Globus pallidus (tissue), 1 donor: ENCODE results near the gene TMEM233.

Experiments
- DNase-seq: peaks from one replicate; pipeline ENCODE4 v3.0.0-alpha.2; 2015; ENCODE audit warnings: low spot score

The TMEM233 gene

DNA sequence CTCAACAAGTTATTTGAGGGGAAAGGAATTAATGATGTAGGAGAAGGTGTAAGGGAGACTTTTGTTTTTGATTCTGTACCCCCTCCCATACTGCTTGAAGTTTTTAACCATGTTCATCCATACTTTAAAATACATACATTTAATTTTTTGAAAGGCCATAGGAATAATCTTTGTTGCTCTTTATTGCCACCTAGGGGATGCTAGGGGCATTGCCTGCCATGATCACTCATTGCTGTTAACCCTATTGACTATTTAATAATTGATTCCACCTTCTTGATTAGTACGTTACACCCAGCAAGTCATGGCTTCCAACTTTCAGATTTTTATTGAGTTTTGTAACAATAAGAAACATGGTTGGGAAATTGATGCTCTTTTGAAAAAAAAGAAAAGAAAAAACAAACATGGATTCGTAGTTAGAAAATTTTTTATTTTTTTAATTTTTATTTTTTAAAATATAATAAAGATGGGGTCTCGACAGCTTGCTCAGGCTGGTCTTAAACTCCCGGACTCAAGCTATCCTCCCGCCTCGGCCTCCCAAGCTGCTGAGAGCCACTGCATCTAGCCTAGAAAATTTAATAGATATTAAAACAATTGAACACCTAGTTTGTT, 65.8 kb downstream of the TMEM233 start:
- DNase-seq = no peak

DNA sequence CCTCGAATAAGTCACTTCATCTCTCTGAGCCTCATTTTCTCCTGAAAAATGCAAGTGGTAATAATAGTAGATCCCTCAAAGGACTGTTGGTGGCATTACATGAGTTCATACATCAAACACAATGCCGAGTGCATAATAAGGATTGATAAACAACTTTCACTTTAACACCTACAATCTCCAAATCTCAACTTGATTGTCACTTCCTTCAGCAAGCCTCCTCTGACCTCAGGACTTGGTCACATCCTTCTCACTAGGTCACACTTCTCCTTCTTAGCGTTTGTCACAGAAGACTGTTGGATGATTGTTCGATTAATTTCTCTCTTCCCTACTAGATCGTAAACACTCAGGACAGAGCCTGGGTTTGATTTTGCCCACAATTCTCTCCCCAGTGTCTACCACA, 66.5 kb downstream of the TMEM233 start:
- DNase-seq = no peak

- DNase-seq = no peak
These were observed 68.3 kb downstream of the TMEM233 start for GRCh38 chr12:119661882-119662281.

- DNase-seq = no peak
These were observed 71.1 kb downstream of the TMEM233 start for GRCh38 chr12:119664642-119665041.

DNA sequence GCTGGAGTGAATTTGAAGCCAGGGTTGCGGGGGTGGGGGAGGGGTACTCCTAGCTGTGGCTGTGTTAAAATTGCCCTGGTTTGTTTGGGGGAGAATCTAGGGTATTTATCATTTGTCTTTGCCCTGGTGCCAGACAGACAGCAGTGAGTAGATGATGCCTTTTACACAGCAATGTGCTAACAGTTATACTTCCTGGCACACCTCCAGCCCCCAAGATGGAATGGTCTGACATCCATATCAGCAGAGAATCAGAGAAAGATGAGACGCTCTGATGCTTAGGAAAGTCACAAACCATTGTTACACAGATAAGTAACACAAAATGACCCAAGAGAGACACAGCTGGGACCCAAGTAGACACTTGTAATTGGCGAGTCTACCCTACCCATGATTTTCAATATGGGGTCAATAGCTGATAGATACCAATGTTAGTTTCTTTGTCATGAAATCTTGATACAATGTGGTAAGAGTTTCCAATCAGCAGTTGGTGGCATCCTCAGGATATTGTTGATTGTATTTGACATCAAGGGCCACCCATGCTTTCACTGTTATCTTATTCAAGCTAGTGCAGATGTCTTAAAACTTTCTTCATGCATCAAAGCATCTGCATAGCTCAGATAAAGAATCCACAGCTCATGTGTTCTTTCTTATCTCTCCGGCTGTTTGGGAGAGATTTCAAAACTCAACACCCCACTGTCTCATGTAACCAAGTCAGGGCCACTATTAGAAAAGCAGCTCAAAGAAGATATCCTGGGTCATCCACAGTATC, 71.8 kb downstream of the TMEM233 start:
- no peak for DNase-seq

GRCh38 chr12:119666226-119666795, 72.7 kb downstream of the TMEM233 start:
- DNase-seq = no peak

DNA sequence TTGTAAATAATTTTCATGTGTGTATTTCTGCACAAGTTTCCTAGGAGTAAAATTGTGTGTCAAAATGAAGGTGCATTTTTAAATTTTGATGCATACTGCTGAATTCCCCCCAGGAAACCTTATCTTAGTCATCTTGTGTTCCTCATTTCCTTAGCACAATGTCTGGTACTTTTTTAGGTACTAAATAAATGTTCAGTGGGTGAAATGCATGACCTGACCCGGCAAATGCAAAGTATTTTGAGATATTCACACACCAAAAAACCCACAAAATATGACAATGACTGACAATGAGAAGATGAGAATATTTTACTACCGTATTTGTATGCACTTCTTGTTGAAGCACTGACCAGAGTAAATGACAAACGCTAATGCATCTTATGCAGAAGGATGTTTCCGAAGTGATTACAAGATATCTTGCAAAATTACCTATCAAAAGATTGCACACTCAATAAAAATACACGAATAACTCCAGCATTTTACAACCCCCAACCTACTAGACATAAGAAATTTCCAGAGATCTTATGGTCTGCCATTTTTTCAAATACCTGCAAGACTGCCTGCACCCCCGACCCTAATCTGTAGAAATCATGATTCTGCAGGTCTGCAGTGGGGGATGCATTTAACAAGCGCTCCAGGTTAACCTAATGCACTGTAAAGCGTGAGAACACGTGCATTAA, 73.5 kb downstream of the TMEM233 start:
- DNase-seq = no peak

DNA sequence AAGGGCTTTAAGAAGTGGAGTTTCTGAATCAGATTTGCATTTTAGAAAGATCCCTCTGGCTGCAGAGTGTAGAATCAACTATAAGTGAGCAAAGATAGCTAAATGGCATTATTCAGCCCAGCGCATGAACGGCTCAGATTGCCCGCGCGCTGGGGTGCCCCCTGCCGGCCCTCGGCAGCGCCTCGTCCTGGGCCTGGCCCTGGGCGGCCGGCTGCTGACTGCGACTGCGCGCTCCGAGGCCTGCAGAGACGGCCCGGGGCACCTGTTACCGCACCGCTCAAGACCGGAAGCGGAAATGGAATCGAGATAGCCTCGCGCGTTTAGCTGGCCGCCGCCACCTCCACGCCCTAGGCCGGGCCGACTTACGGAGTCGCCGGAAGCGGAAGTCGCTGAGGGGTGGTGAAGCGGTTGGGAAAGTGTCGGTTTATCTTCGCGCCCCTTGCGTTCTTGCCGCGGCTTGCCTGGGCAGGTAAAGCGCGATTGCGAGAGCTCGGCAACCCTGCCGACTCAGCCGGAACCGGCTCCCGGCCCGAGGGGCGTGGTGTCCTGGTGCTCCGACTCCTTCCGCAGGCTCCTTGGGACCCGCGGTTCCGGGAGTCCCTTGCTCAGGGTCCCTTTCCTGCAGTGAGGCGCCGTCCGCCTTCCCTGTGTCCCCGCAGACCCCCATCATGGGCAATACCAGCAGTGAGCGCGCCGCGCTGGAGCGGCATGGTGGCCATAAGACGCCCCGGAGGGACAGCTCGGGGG, 74.2 kb downstream of the TMEM233 start, which contains the start of gene PRKAB1:
PRKAB1 (plus strand) TSS at position 557 of the 747 bp plus-strand sequence; CDS start at position 669, 112 bp downstream.
- peak; percentile 95 for DNase-seq

DNA sequence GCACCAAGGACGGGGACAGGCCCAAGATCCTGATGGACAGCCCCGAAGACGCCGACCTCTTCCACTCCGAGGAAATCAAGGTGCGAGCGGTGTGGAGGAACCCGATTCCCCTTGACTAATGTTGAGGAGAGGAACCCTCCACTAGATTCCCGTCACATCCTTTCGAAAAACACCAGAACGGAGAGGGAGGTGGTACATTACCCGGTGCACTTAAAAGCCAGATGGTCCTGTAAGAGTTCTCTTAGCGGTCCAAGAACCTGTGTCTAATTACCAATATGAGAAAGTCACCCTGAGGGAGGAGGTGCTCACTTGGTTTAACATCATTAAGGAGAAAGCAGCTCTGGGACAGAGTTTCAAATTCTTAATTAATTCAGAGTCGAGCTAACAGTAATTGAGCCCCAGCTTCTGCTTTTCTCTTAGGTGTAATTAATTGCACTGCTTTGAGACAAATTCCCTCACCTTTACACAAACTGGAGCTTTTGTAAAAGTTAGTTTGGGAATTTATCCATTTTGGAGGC, 74.8 kb downstream of the TMEM233 start:
- DNase-seq = no peak

DNA sequence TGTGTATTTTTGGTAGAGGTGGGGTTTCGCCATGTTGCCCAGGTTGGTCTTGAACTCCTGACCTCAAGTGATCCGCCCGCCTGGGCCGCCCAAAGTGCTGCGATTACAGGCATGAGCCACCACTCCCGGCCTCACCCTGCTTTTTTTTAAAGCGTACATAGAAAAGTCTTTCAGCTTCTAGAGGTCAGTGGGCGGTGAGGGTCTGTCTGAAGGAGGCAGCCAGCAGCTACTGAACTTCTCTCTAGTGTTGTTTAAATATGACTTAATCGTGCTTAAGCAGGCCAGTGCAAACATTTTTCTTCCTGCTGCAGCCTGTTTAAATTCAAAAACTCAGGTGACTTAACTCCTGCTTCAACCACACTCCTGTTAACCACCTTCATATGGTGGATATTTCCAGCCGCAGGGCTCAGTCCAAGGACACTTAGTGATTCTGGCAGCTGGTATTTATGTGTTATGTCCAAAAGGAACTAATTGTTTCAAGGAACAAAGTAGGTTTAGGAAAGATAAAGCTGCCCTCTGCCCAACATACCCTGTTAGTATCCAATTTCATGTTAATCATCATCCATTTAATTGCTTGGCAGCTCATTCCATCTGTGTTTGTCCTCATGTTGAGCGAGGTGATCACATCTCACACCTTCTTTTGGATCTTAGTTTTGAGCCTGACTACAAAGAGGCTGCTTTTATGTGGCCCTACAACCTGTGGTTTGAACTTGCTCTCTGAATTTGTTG, 76.3 kb downstream of the TMEM233 start:
- DNase-seq = no peak

- DNase-seq = no peak
These were observed 77.5 kb downstream of the TMEM233 start for GRCh38 chr12:119671070-119671469.

- no peak for DNase-seq
These were observed 78.6 kb downstream of the TMEM233 start for GRCh38 chr12:119672194-119672593.

- no peak for DNase-seq
These were observed 80.1 kb downstream of the TMEM233 start for GRCh38 chr12:119673634-119674033.

DNA sequence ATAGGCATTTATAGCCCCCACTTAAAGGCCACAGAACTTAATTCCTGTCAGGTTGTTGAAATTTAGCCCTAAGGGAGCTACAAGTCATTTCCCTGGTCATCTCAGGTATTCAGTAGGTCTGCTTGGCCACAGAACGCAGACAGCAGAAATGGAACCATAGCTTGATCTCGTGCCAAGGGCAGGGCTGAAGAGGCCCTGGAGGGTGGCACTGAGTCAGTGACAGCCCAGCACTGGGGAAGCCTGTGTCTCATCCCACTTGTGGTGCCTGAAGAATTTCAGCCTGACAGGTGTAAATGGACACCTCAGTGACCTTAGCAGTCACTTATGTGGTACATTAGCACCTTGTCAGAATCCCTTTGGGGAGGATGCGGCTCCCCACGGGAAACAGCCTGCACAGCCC, 81.0 kb downstream of the TMEM233 start:
- DNase-seq = no peak

DNA sequence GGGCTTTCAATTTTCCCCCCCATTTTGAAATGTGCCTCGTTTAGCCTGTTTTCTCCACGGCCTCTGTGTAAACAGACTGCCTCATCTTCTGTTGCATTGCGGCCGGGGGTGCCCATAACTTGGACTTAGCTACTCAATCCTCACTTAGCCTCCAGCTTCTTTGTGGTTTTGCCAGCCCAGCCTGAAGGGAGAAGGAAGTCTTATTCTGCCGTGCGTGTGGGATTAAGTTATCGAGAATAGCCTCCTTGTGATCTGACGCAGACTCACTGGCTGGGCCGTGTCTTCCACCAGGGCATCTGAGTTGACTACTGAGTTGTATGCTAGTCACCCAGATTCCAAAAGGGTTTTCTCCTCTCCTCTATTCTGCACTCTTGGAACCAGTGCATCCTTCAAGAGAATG, 82.4 kb downstream of the TMEM233 start:
- no peak for DNase-seq

- no peak for DNase-seq
These were observed 83.0 kb downstream of the TMEM233 start for GRCh38 chr12:119676573-119676972.

DNA sequence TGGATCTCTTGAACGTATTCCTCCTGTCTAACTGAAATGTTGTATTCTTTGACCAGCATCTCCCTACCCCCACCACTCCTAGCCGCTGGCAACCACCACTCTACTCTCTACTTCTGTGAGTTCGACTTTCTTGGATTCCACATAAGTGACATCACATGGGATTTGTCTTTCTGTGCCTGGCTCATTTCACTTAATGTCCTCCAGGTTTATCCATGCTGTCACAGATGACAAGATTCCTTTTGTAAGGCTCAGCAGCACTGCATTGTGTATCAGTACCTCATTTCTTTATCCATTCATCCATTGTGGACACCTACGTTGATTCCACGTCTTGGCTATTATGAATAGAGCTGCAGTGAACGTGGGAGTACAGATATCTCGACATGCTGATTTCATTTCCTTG, 84.9 kb downstream of the TMEM233 start:
- DNase-seq = no peak

GRCh38 chr12:119679081-119679480, 85.5 kb downstream of the TMEM233 start:
- no peak for DNase-seq

DNA sequence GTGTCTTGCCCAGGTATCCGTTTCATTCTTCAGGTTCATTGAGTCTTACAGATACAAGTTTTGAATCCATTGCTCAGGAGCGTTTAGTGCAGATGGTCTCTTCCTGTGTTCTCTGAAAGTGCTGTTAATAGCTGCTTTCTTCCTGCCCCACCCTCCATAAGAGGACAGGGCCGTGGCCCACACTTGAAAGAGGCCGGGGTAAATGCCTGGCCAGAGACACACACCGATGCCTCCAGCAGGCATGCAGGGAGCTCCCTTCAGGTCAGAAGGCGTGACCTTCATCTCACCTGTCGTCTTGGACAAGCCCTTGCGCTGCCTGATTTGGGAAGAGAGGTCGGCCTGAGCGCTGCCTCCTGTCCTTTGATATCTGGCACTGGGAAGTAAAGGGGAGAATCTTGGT, 85.9 kb downstream of the TMEM233 start:
- no peak for DNase-seq

GRCh38 chr12:119681111-119681510, 87.5 kb downstream of the TMEM233 start:
- no peak for DNase-seq
